ENCODE data around the gene KIF3B.

DNA sequence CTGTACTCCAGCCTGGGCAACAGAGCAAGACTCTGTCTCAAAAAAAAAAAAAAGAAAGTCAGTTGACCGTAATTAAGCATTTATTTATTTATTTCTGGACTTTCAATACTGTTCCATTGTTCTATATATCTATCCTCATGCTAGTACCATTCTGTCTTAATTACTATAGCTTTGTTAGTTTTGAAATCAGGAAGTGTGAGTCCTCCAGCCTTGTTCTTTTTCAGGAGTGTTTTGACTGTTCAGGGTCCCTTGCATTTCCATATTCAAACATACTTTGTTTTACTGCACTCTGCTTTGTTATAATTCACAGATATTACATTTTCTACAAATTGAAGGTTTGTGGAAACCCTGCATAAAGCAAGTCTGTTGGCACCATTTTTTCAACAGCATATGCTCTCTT, 43.9 kb downstream of the KIF3B start:
- TF ChIP-seq TARDBP (IDR thresholded peaks at IDR 0.05) (no peak), ELF4 (IDR thresholded peaks at IDR 0.05) (no peak), SP1 (IDR thresholded peaks at IDR 0.05) (no peak), CTBP1 (IDR thresholded peaks at IDR 0.05; ENCODE audit: borderline replicate concordance) (no peak)

Measured in HEK293T (cell line).